LNCaP clone FGC (cell line): Measurements from ENCODE around the gene BORCS5.

Experiments
- DNase-seq: peaks from one replicate; pipeline ENCODE4 v3.0.0-alpha.2; 2011; ENCODE audit warnings: low read depth
- H3K4me3 ChIP-seq: 2 replicates; pipeline ENCODE4 v1.5.1; 2011; ENCODE audit warnings: mild to moderate bottlenecking, low read depth, low read length, control low read depth
- CTCF ChIP-seq: IDR thresholded peaks from 2 replicates; pipeline ENCODE4 v1.5.1; 2012; ENCODE audit warnings: mild to moderate bottlenecking; ENCODE audit not compliant: control insufficient read depth, insufficient read depth; ENCODE audit errors: extremely low read depth

The BORCS5 gene

GRCh38 chr12:12453635-12454034 lies 96.8 kb downstream of the BORCS5 start:
- no peak overlapping the region for H3K4me3 ChIP-seq
- TF ChIP-seq CTCF = no peak
- no peak for DNase-seq

GRCh38 chr12:12454315-12454714 lies 97.4 kb downstream of the BORCS5 start:
- TF ChIP-seq CTCF = no peak
- H3K4me3 ChIP-seq = no peak overlapping the region
- no peak for DNase-seq

DNA sequence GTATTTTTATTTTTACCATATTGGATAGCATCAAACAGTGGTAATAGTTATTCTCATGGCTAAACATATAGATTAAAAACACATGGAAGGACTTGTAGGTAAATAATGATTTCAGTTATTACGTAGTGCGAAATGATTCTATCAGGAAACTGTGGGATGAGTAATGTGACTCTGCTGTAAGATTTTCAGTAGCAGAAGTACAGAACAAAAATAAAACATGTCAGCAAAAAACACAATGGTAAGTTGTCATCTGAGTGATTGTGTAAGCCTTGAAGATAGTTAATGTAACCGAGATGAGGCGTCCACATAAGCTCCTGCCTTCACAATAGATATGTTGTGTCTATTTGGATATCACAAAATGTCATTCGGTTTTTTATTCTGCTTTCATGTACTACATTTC lies 99.8 kb downstream of the BORCS5 start:
- no peak for DNase-seq

DNA sequence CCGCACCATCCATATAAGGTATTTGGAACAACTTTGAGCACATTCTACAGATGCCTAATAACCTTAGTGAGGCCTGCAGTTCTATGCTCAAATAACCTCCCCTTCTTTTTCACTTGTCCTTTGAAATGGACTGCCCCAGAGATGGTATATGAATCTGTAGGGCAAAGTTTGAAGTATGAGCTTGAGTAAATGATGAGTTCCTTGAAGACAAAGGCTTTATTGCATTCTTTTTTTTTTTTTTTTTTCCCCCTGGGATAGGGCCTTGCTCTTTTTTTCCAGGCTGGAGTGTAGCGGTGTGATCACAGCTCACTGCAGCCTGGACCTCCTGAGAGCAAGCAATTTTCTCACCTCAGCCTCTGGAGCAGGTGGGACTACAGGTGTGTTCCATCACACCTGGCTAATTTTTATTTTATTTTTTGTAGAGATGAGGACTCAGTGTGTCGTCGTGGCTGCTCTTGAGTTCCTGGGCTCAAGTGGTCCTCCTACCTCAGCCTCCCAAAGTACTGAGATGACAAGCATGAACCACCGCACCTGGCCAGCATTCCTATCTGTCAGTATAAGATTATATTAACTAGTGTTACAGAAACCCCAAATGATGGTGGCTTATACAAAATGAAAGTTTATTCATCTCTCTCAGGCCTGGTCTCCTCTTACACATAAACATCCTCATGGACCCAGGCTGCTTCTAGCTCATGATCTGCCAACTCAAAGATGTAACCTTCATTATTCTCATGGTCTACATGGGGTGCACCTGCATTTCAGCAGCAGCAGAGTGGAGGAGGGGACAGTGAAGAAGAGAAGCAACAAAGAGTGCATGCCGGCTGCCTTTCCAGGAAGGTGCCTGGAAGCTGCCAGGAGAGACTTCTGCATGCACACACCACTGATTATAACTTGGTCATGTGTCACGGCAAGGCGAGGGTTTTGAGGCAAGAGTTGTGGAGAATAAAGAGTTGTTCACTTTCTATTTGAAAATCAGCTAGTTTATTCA lies 104.4 kb downstream of the BORCS5 start:
- no peak overlapping the region for H3K4me3 ChIP-seq
- TF ChIP-seq CTCF = no peak
- no peak for DNase-seq

More for the DNA sequence above, 99.8 kb downstream of the BORCS5 start:
- no peak overlapping the region for H3K4me3 ChIP-seq
- TF ChIP-seq CTCF = no peak

DNA sequence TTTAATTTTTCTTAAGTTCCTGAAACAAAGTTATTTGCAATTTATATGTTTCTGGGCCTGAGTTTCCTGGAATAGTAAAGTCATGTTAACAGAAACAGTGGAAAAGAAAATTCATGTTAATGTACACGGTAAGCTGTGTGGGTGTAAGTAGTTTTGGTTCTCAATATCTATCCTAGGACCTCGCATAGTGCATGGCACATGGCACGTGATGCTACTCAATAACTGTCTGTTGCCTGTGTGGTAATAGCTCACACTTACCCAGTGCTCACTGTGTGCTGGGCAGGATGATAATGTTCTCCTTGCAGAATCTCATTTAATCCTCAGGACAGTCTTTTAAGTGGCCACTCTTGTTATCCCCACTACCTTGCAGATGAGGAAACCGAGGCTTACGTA lies 105.0 kb downstream of the BORCS5 start:
- no peak overlapping the region for H3K4me3 ChIP-seq
- TF ChIP-seq CTCF = no peak
- DNase-seq = no peak

DNA sequence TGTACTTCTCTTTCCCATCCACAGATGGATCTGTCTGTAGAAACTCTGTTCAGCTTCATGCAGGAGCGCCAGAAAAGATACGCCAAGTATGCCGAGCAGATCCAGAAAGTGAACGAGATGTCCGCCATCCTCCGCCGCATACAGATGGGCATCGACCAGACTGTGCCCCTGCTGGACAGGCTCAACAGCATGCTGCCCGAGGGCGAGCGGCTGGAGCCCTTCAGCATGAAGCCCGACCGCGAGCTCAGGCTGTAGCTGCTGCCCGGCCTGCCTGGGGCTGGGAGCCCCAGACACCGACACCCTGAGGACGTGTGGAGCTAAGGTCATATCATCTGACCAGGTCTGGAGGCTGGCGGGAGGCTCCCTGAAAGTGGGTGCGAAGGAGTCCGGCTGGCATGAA lies 108.6 kb downstream of the BORCS5 start:
- H3K4me3 ChIP-seq = no peak overlapping the region
- no peak for DNase-seq

More for the DNA sequence above, 108.6 kb downstream of the BORCS5 start:
- TF ChIP-seq CTCF = no peak
